GM13977 (cell line): ENCODE measurements around the gene NCAPD2.
"Not testable (repeated sequence)": the region's sequence is repeated elsewhere in the genome, so short reads cannot be mapped to it uniquely, and the experiment has no call there.

ENCODE experiments used
- DNase-seq: peaks from one replicate; pipeline ENCODE4 v3.0.0; 2012; ENCODE audit warnings: low spot score
- CTCF ChIP-seq: IDR thresholded peaks from 2 replicates; pipeline ENCODE4 v1.5.1; 2012; ENCODE audit warnings: mild to moderate bottlenecking, control low read depth; ENCODE audit not compliant: insufficient read depth; ENCODE audit errors: extremely low read depth, missing control alignments
- in situ Hi-C: fragments of 300-500 bp; cut with MboI; formaldehyde crosslinking; loops from one replicate; pipeline ENCODE4 v1.12.0; 2022; ENCODE audit warnings: low sequenced_read_pairs, low pct_unique_long_range_greater_than_20kb, mixed read lengths, inconsistent platforms; ENCODE audit not compliant: unreplicated experiment

The NCAPD2 gene

GRCh38 chr12:6556857-6557256, 63.0 kb downstream of the NCAPD2 start:
- DNase-seq: no peak
- TF ChIP-seq CTCF: no peak
- in situ Hi-C loops: no loop called here

DNA sequence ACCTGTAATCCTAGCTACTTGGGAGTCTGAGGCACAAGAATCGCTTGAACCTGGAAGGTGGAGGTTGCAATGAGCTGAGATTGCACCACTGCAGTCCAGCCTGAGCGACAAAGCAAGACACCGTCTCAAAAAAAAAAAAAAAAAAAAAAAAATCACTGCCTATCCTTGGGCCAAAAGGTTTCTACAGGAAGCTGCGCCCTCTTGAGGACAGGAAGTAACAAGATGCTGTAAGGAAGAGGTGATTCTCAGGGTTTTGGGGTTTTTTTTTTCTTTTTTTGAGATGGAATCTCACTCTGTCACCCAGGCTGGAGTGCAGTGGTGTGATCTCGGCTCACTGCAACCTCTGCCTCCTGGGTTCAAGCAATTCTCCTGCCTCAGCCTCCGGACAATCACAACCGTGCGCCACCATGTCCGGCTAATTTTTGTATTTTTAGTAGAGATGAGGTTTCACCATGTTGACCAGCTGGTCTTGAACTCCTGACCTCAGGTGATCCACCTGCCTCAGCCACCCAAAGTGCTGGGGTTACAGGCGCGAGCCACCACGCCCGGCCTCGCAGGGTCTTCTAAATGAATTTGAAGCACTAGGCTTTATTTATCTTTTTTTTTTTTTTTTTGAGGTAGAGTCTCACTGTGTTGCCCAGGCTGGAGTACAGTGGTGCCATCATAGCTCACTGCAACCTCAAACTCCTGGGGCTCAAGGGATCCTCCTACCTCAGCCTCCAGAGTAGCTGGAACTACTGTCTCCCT, 64.3 kb downstream of the NCAPD2 start:
- in situ Hi-C loops: not testable (repeated sequence)
- TF ChIP-seq CTCF: peak; percentile 65
- DNase-seq: peak; percentile 60

DNA sequence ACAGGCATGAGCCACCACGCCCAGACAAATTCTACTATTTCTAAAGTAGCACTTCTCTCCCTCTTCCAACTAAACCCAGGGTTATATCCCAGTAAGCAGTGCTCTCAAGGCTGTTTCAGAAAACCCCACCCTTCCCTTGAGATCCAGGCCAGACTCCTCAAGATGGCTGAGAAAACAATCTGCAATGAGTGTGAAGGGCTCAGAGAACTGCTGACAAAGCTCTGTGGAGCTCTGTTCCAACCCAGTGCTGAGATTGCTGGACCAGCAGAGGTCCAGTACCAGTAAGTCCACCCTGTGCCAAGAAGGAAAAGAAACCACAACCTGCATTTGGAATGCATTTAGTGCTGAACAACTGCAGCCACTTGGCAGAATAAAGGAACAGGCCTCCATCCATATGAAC, 65.6 kb downstream of the NCAPD2 start:
- DNase-seq: no peak
- TF ChIP-seq CTCF: no peak
- in situ Hi-C loops: no loop called here

- no peak for DNase-seq
- TF ChIP-seq CTCF: no peak
Observed at GRCh38 chr12:6560501-6561205, 66.8 kb downstream of the NCAPD2 start.

GRCh38 chr12:6562881-6563280, 69.0 kb downstream of the NCAPD2 start:
- no peak for TF ChIP-seq CTCF
- DNase-seq: no peak
- in situ Hi-C loops: no loop called here

More at GRCh38 chr12:6560501-6561205, 66.8 kb downstream of the NCAPD2 start:
- in situ Hi-C loops: no loop called here

- in situ Hi-C loops: no loop called here
- TF ChIP-seq CTCF: peak; percentile 79
- peak; percentile 69 for DNase-seq
Observed at GRCh38 chr12:6563448-6564050, 69.6 kb downstream of the NCAPD2 start.
